H1 (cell line): Measurements from ENCODE around the gene TNS4.

Experiments
- CBX8 ChIP-seq: fragments of 300-800, 300-1000 bp; sonication (generic); IDR thresholded peaks from 2 replicates; pipeline ENCODE4 v1.7.1; 2016; ENCODE audit warnings: low read depth, low read length, borderline replicate concordance
- CTCF ChIP-seq, 3 experiments: IDR thresholded peaks; 1 replicate in 2 of 3; 2 replicates in 1 of 3; pipeline versions ENCODE4 v1.5.1 to v1.6.1; 2011; ENCODE audit warnings: low read length in 3 of 3, mild to moderate bottlenecking in 3 of 3, inconsistent platforms in 2 of 3, low read depth in 1 of 3, moderate library complexity in 1 of 3; ENCODE audit not compliant: insufficient read depth in 1 of 3; ENCODE audit errors: control extremely low read depth in 1 of 3
- EZH2 ChIP-seq: fragments of 200-600 bp; sonication (generic); IDR thresholded peaks from 2 replicates; pipeline ENCODE4 v1.7.1; 2012; ENCODE audit warnings: low read depth, mild to moderate bottlenecking, moderate library complexity, low read length, inconsistent platforms; ENCODE audit not compliant: severe bottlenecking
- HDAC6 ChIP-seq: IDR thresholded peaks from one replicate; pipeline ENCODE4 v1.7.1; 2012; ENCODE audit warnings: low read depth, mild to moderate bottlenecking, inconsistent platforms, low read length, moderate library complexity
- POLR2A ChIP-seq, 2 experiments: IDR thresholded peaks; 1 replicate in 1 of 2; 2 replicates in 1 of 2; pipeline ENCODE4 v1.6.1; 2011; ENCODE audit warnings: low read depth in 2 of 2, low read length in 2 of 2, mild to moderate bottlenecking in 2 of 2; ENCODE audit errors: control extremely low read depth in 1 of 2
- POLR2AphosphoS5 ChIP-seq: IDR thresholded peaks from 2 replicates; pipeline ENCODE4 v1.6.1; 2011; ENCODE audit warnings: low read depth, low read length
- SIN3A ChIP-seq, 2 experiments: IDR thresholded peaks in 1 of 2; conservative IDR thresholded peaks in 1 of 2; 2 replicates each; pipeline ENCODE4 v1.6.1; 2011 to 2012; ENCODE audit warnings: low read length in 2 of 2, improper control_type of control experiment in 1 of 2, low read depth in 1 of 2, mild to moderate bottlenecking in 1 of 2
- SIX5 ChIP-seq: IDR thresholded peaks from 2 replicates; pipeline ENCODE4 v1.6.1; 2011; ENCODE audit warnings: mild to moderate bottlenecking, low read depth, low read length
- SP2 ChIP-seq: IDR thresholded peaks from 2 replicates; pipeline ENCODE4 v1.6.1; 2012; ENCODE audit warnings: mild to moderate bottlenecking, low read length, inconsistent platforms
- TAF1 ChIP-seq: IDR thresholded peaks from 2 replicates; pipeline ENCODE4 v1.6.1; 2011; ENCODE audit warnings: mild to moderate bottlenecking, low read depth, low read length
- USF2 ChIP-seq: IDR thresholded peaks from 2 replicates; pipeline ENCODE4 v1.6.1; 2011; ENCODE audit warnings: low read length, improper control_type of control experiment
- ZNF274 ChIP-seq: IDR thresholded peaks from 2 replicates; pipeline ENCODE4 v1.7.0; 2012; ENCODE audit warnings: low read length, borderline replicate concordance; ENCODE audit errors: extremely low read depth

GRCh38 chr17:40490289-40490853, 11.1 kb downstream of the TNS4 start:
- TF ChIP-seq EZH2 = no peak
- no peak for TF ChIP-seq CTCF (IDR thresholded peaks at IDR 0.05; ENCODE audit: control extremely low read depth in 1 of 3, insufficient read depth in 1 of 3, low read depth in 1 of 3, low read length in 3 of 3)
- TF ChIP-seq SIX5 = no peak
- no peak for TF ChIP-seq SP2
- no peak for TF ChIP-seq CBX8
- TF ChIP-seq POLR2A (IDR thresholded peaks at IDR 0.05; ENCODE audit: control extremely low read depth in 1 of 2, low read depth in 2 of 2, low read length in 2 of 2) = peak in 1 of 2 experiments; percentile 41; a peak in 1 of 3 replicates
- TF ChIP-seq USF2 = no peak
- no peak for TF ChIP-seq HDAC6
- TF ChIP-seq ZNF274 = no peak
- no peak; the same call in 1 of the 2 replicates for TF ChIP-seq POLR2AphosphoS5
- TF ChIP-seq TAF1 = no peak
- TF ChIP-seq SIN3A (conservative IDR thresholded peaks at IDR 0.05 in 1 of 2, IDR thresholded peaks at IDR 0.05 in 1 of 2; ENCODE audit: low read depth in 1 of 2, low read length in 2 of 2) = no peak; a peak in 1 of 4 replicates
